DOHH2 (cell line): ENCODE data around the gene TMEM132D.

Experiments
- H3F3A ChIP-seq: fragments of 200-600 bp; sonication (generic), shearing (Covaris generic); 2 replicates; pipeline ENCODE4 v1.6.0; 2016; ENCODE audit warnings: antibody characterized with exemption, mild to moderate bottlenecking; ENCODE audit not compliant: control insufficient read depth, insufficient read depth
- H3K27ac ChIP-seq: fragments of 200-600 bp; sonication (generic); 2 replicates; pipeline ENCODE4 v1.5.1; 2014; ENCODE audit warnings: low read depth, mild to moderate bottlenecking, low read length, moderate library complexity
- H3K27me3 ChIP-seq: fragments of 200-600 bp; sonication (generic); 2 replicates; pipeline ENCODE4 v1.6.1; 2014; ENCODE audit warnings: mild to moderate bottlenecking, low read length, mixed read lengths; ENCODE audit not compliant: control insufficient read depth
- H3K36me3 ChIP-seq: fragments of 200-600 bp; sonication (generic); 2 replicates; pipeline ENCODE4 v1.6.1; 2014; ENCODE audit warnings: mild to moderate bottlenecking, low read length, moderate library complexity, mixed read lengths; ENCODE audit not compliant: control insufficient read depth
- H3K4me1 ChIP-seq: fragments of 200-600 bp; sonication (generic); 2 replicates; pipeline ENCODE4 v1.6.1; 2014; ENCODE audit warnings: mild to moderate bottlenecking, low read length, mixed read lengths; ENCODE audit not compliant: control insufficient read depth
- H3K4me2 ChIP-seq: fragments of 200-600 bp; sonication (generic); 2 replicates; pipeline ENCODE4 v1.6.0; 2014; ENCODE audit warnings: mild to moderate bottlenecking, low read length, moderate library complexity
- H3K4me3 ChIP-seq: fragments of 200-600 bp; sonication (generic); 2 replicates; pipeline ENCODE4 v1.5.1; 2014; ENCODE audit warnings: mild to moderate bottlenecking, low read length, mixed read lengths
- H3K79me2 ChIP-seq: fragments of 200-600 bp; sonication (generic); 2 replicates; pipeline ENCODE4 v1.6.1; 2014; ENCODE audit warnings: mild to moderate bottlenecking, low read length, mixed read lengths; ENCODE audit not compliant: control insufficient read depth
- H3K9me2 ChIP-seq: fragments of 200-600 bp; sonication (generic); replicated peaks from 2 replicates; pipeline ENCODE4 v1.6.1; 2014; ENCODE audit warnings: mild to moderate bottlenecking, low read length, mixed read lengths; ENCODE audit not compliant: control insufficient read depth
- H3K9me3 ChIP-seq: fragments of 200-600 bp; sonication (generic); 2 replicates; pipeline ENCODE4 v1.6.1; 2014; ENCODE audit warnings: antibody characterized with exemption, low read length, mixed read lengths; ENCODE audit not compliant: control insufficient read depth, insufficient read depth
- H4K20me1 ChIP-seq: fragments of 200-600 bp; sonication (generic); 2 replicates; pipeline ENCODE4 v1.6.0; 2014; ENCODE audit warnings: low read depth, mild to moderate bottlenecking, antibody characterized with exemption, low read length, moderate library complexity; ENCODE audit not compliant: control insufficient read depth, insufficient read depth
- EZH2phosphoT487 ChIP-seq: fragments of 200-600 bp; sonication (generic); IDR thresholded peaks from 2 replicates; pipeline ENCODE4 v1.6.1; 2017; ENCODE audit warnings: borderline replicate concordance, mild to moderate bottlenecking, antibody characterized with exemption, low read length, moderate library complexity, mixed read lengths
- TF ChIP-seq, protein P1 (sequence below): fragments of 200-600 bp; sonication (generic); IDR thresholded peaks from one replicate; pipeline ENCODE4 v1.5.1; 2014; ENCODE audit warnings: antibody characterized with exemption, mild to moderate bottlenecking, low read depth, low read length; ENCODE audit not compliant: poor library complexity, severe bottlenecking

TMEM132D gene

DNA sequence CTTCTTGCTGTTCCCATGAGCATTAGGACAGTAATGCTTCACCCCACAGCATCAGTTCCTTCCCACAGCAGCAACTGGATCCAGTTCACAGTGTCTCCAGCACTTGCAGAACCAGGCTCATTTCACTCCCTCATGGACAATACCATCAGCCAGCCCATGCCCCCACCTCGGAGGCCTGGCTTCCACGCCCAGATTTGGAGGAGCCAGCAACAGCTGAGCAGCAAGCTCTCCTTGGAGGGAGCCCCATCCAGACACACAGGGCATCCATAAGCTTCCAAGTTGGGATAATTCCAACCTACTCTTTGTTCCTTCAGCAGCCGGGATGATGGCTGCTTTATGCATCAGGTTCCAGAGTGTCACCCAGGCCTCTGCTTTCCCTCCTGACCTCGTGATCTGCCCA is 800.6 kb downstream of the TMEM132D start:
- TF ChIP-seq EZH2phosphoT487 = no peak
- TF ChIP-seq, protein P1, sequence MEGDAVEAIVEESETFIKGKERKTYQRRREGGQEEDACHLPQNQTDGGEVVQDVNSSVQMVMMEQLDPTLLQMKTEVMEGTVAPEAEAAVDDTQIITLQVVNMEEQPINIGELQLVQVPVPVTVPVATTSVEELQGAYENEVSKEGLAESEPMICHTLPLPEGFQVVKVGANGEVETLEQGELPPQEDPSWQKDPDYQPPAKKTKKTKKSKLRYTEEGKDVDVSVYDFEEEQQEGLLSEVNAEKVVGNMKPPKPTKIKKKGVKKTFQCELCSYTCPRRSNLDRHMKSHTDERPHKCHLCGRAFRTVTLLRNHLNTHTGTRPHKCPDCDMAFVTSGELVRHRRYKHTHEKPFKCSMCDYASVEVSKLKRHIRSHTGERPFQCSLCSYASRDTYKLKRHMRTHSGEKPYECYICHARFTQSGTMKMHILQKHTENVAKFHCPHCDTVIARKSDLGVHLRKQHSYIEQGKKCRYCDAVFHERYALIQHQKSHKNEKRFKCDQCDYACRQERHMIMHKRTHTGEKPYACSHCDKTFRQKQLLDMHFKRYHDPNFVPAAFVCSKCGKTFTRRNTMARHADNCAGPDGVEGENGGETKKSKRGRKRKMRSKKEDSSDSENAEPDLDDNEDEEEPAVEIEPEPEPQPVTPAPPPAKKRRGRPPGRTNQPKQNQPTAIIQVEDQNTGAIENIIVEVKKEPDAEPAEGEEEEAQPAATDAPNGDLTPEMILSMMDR = no peak
- no peaks in the 10 kb centered on the region for H3F3A ChIP-seq
- H3K4me1 ChIP-seq = no peaks in the 10 kb centered on the region
- H3K27ac ChIP-seq = no peak overlapping the region
- H3K4me3 ChIP-seq = no peak overlapping the region
- no peaks in the 10 kb centered on the region for H3K9me3 ChIP-seq
- no peaks in the 10 kb centered on the region for H3K9me2 ChIP-seq
- no peaks in the 10 kb centered on the region for H3K36me3 ChIP-seq
- no peak overlapping the region for H3K4me2 ChIP-seq
- H3K79me2 ChIP-seq = no peaks in the 10 kb centered on the region
- H4K20me1 ChIP-seq = no peaks in the 10 kb centered on the region
- H3K27me3 ChIP-seq = no peaks in the 10 kb centered on the region

DNA sequence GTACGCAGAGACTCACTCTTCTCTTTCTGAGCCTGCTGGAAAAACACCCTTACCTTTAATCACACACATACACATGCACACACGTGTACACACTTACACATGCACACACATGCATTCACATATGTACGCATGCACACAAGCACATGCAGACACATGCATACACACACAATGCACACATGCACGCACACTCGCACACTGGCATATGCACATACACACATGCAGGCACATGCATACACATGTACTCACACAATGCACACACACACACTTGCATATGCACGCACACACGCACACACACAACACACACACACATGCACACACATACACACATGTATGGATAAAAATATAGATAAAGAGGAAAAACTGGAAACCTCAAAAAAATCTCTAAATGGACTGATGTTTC is 801.6 kb downstream of the TMEM132D start:
- Histone ChIP-seq H3K4me2 (no peak overlapping the region), H3F3A (no peaks in the 10 kb centered on the region)

DNA sequence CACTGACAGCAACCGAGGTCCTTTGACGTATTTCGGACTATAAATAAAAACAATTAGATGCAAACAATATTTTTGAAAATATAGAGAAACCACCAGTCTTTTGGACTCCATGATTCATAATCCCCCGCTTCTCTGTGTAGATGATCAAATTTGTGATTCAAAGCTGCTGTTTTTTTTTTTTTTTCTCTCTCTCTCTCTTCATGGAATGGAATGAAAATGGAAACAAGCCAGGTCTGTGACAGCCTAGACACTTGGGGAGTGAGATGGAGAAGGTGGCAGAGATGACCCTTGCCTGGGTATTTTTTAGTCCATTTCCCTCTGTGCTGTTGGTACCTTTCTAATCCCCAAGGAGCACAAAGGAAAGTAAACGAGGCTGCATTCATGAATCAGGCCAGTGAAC is 802.0 kb downstream of the TMEM132D start:
- H3K27me3 ChIP-seq = no peaks in the 10 kb centered on the region
- no peaks in the 10 kb centered on the region for H3K9me2 ChIP-seq
- H4K20me1 ChIP-seq = no peaks in the 10 kb centered on the region
- no peak overlapping the region for H3K4me2 ChIP-seq
- H3F3A ChIP-seq = no peaks in the 10 kb centered on the region
- H3K36me3 ChIP-seq = no peaks in the 10 kb centered on the region
- H3K4me1 ChIP-seq = no peaks in the 10 kb centered on the region
- no peaks in the 10 kb centered on the region for H3K79me2 ChIP-seq
- H3K4me3 ChIP-seq = no peak overlapping the region
- no peaks in the 10 kb centered on the region for H3K9me3 ChIP-seq
- TF ChIP-seq, protein P1 = no peak
- no peak for TF ChIP-seq EZH2phosphoT487
- no peak overlapping the region for H3K27ac ChIP-seq

More for the DNA sequence above, 801.6 kb downstream of the TMEM132D start:
- H3K79me2 ChIP-seq = no peaks in the 10 kb centered on the region
- H4K20me1 ChIP-seq = no peaks in the 10 kb centered on the region
- no peak overlapping the region for H3K4me3 ChIP-seq
- H3K9me3 ChIP-seq = no peaks in the 10 kb centered on the region
- no peaks in the 10 kb centered on the region for H3K9me2 ChIP-seq
- no peaks in the 10 kb centered on the region for H3K4me1 ChIP-seq
- no peaks in the 10 kb centered on the region for H3K36me3 ChIP-seq
- H3K27ac ChIP-seq = no peak overlapping the region
- TF ChIP-seq EZH2phosphoT487 = no peak
- TF ChIP-seq, protein P1 = no peak
- no peaks in the 10 kb centered on the region for H3K27me3 ChIP-seq

DNA sequence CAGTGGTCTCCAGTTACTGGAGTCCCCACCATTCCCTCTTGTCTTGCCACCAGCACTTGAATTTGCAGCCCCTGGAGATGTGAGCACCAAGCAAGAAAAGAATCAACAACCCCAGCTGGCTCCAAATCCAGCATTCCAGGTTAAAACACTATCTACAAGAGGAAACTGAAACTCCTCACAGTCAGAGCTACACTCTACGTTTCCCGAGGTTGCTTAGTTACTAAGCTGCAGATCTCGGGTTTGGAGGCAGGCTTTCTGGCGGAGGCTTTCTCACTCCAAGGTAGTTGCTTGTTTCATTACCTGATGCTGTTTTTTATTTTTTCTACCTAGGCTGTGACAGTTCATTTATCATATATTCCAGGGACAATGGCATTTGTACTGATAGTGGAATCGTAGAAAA is 802.4 kb downstream of the TMEM132D start:
- H4K20me1 ChIP-seq = no peaks in the 10 kb centered on the region
- H3F3A ChIP-seq = no peaks in the 10 kb centered on the region
- no peak overlapping the region for H3K4me2 ChIP-seq
- no peaks in the 10 kb centered on the region for H3K9me3 ChIP-seq
- H3K4me3 ChIP-seq = no peak overlapping the region
- no peak overlapping the region for H3K27ac ChIP-seq
- no peaks in the 10 kb centered on the region for H3K27me3 ChIP-seq
- TF ChIP-seq, protein P1 = no peak
- TF ChIP-seq EZH2phosphoT487 = no peak
- H3K36me3 ChIP-seq = no peaks in the 10 kb centered on the region
- no peaks in the 10 kb centered on the region for H3K79me2 ChIP-seq
- H3K9me2 ChIP-seq = no peaks in the 10 kb centered on the region
- no peaks in the 10 kb centered on the region for H3K4me1 ChIP-seq
